Adipocyte (in vitro differentiated cells): ENCODE results near the gene CSMD2.

Experiments used
- DNase-seq: peaks from one replicate; pipeline ENCODE4 v3.0.0-alpha.2; 2015; ENCODE audit warnings: low read depth
- H3K27me3 ChIP-seq: replicated peaks from 2 replicates; pipeline ENCODE4 v1.7.0; 2013; ENCODE audit warnings: mild to moderate bottlenecking, low read length, moderate library complexity; ENCODE audit not compliant: control insufficient read depth, insufficient read depth
- H3K36me3 ChIP-seq: 2 replicates; pipeline ENCODE4 v1.7.0; 2013; ENCODE audit warnings: low read length, mild to moderate bottlenecking, moderate library complexity; ENCODE audit not compliant: control insufficient read depth, insufficient read depth, severe bottlenecking
- H3K4me1 ChIP-seq: 2 replicates; pipeline ENCODE4 v1.7.0; 2013; ENCODE audit warnings: mild to moderate bottlenecking, low read length, moderate library complexity; ENCODE audit not compliant: control insufficient read depth, insufficient read depth
- H3K4me3 ChIP-seq: 2 replicates; pipeline ENCODE4 v1.7.0; 2013; ENCODE audit warnings: mild to moderate bottlenecking, low read length, moderate library complexity
- H3K9ac ChIP-seq: 2 replicates; pipeline ENCODE4 v1.7.0; 2013; ENCODE audit warnings: mild to moderate bottlenecking, low read length, moderate library complexity
- H3K9me3 ChIP-seq: 2 replicates; pipeline ENCODE4 v1.7.0; 2013; ENCODE audit warnings: mild to moderate bottlenecking, low read length, moderate library complexity; ENCODE audit not compliant: control insufficient read depth

Gene CSMD2

DNA sequence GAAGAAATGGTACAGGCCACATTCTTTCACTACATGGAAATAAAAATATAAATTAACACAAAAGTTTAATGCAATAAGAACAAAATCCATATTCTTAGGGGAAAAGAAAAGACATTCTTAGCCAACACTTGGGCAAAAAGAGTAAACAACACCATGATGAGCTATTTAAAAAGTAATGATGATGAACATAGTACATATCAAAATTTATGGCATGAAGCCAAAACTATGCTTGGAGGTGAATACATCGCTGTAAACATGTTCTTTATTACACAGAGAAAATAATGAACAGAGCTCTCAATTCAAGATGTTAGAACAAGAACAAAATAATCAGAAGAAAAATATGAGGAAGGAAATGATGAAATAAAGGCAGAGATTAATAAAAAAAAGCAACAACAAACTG, 534.3 kb downstream of the CSMD2 start:
- no peak for DNase-seq
- Histone ChIP-seq H3K4me1 (peaks cover 12% of the 10 kb centered on the region), H3K27me3 (no peaks in the 10 kb centered on the region), H3K9me3 (no peaks in the 10 kb centered on the region), H3K4me3 (no peak overlapping the region), H3K9ac (no peak overlapping the region), H3K36me3 (no peaks in the 10 kb centered on the region)

DNA sequence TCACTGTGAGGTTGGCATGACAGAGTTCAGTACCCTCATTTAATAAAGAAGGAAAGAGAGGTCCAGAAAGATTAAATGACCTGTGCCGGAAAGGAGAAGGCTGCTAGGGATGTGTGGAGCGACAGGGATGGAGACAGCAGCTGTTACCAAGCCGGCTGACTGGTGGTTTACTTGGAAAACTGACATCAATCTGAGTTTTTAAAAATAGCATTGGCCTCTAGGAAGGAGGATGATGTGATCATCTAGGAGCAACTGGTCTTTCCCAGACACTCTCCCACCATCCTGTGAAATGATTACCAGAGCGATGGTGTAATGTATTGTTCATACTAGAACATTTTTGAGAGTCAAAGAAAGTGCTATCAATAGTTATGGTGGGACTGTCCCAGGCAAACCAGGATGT, 538.2 kb downstream of the CSMD2 start:
- no peak for DNase-seq
- Histone ChIP-seq H3K9me3 (no peaks in the 10 kb centered on the region), H3K36me3 (no peaks in the 10 kb centered on the region), H3K4me1 (peaks cover 28% of the 10 kb centered on the region), H3K27me3 (no peaks in the 10 kb centered on the region), H3K9ac (no peak overlapping the region), H3K4me3 (no peak overlapping the region)

DNA sequence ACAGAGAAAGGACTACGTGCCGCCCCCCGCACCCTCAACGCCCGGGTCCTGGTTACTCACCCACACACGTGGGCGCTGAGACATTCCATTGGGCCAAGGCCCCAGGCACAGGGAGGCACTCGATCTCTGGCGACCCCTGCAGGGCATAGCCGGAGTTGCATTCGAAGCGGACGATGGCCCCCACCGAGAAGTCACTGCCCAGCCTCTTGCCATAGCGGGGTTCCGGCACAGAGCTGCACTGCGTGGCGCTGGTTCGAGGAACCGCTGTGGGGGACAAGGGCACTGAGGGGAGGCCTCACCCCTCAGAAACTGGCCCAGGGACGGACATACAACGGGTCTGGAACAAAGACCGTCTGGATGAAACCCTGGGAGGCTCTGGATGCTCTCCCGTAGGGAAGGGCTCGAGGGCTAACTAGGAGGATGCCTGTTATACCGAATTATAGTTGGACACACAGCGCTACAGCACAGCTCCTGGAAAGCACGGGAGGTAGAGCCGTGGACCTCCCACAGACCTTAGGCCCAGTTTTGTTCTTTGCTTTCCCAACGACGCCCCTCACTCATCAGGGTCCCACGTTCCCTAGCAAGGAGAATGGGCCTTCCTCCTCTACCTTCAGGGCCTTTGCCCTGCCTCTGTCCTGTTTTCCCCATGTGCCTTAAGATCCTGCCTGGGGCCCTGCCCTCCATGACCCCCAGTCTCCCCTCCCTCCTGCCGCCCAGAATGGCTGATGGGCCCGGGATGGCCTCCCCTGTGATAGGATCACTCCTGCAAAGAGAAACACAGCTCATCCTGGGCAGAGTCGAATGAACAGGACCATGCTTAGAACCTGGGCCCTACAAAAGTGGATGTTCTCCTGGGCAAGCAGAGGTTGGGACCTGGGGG, 539.8 kb downstream of the CSMD2 start:
- no peak for DNase-seq
- Histone ChIP-seq H3K4me1 (peaks cover 16% of the 10 kb centered on the region), H3K27me3 (no peaks in the 10 kb centered on the region), H3K9me3 (no peaks in the 10 kb centered on the region), H3K4me3 (no peak overlapping the region), H3K36me3 (peaks cover 5% of the 10 kb centered on the region), H3K9ac (no peak overlapping the region)

DNA sequence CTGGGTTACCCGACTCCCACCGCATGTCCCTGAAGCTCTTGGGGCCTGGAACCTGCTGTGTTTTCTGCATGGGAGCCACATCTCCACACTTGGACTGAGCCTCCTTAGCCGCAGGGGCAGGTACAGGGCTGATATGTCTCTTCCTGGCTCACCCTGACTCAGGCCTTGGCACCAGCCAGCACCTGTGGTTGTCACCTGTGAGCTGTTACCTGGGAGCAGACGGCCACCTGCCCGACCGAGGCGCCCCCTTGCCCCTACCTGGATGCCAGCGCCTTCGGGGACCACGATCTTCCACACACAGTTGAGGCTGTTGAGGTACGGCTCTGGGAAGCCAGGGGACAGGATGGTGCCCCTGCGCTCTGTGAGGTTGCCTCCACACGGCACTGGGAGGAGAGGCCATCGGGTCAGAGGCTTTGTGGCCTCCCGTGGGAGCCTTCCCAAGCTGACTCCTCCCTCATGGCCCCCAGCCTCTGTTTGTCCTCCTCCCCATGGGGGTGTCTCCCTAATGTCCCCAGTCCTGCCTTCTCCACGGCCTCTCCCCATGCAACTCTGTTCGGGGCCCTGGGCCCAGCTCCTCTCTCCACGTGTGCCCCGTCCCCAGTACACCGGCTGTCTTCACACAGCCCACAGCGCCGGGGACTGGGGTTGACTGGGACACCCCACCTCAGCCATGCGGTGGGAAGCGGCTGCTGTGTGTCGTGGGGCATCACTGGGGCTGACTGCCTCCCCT, 540.6 kb downstream of the CSMD2 start:
- H3K9me3 ChIP-seq: no peaks in the 10 kb centered on the region
- no peaks in the 10 kb centered on the region for H3K27me3 ChIP-seq
- H3K4me3 ChIP-seq: no peak overlapping the region
- no peak for DNase-seq
- H3K4me1 ChIP-seq: peaks cover 16% of the 10 kb centered on the region
- H3K9ac ChIP-seq: peak overlapping the region; percentile 64
- H3K36me3 ChIP-seq: peaks cover 5% of the 10 kb centered on the region

DNA sequence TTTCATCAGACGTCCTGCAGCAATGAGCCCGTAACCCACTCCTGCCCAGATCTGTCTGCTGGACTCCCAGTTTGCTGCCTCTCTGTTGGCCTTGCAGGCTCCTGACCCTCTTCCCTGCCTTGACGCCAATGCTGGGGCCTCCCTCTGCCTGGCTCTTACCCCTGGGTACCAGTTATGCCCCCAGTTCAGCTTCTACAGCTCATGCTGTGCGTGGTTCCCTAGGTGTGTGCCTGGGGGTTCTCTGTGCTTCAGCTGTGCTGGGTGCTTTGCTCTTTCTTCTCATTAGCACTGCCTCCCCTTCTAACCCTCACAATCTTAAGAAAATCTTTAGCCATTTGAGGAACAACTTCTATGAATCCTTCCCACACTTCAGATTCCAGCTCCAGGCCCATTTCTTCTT, 541.2 kb downstream of the CSMD2 start:
- no peaks in the 10 kb centered on the region for H3K9me3 ChIP-seq
- no peak for DNase-seq
- peaks cover 5% of the 10 kb centered on the region for H3K36me3 ChIP-seq
- H3K9ac ChIP-seq: peak overlapping the region; percentile 64
- H3K4me3 ChIP-seq: no peak overlapping the region
- H3K27me3 ChIP-seq: no peaks in the 10 kb centered on the region
- H3K4me1 ChIP-seq: peaks cover 16% of the 10 kb centered on the region

DNA sequence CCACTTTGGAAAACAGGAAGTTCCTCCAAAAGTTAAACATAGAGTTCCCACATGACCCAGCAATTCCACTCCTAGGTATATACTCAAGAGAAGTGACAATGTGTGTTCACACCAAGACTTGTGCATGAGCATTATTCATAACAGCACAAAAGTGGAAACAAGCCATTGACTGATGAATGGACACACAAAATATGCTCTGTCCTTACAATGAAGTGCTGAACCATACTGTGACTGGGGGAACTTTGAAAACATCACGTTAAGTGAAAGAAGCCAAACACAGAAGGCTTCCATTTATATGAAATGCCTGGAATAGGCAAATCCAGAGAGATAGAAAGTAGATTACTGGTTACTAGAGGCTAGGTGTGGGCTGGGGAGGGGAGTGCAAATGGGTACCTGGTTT, 542.3 kb downstream of the CSMD2 start:
- H3K9me3 ChIP-seq: no peaks in the 10 kb centered on the region

DNA sequence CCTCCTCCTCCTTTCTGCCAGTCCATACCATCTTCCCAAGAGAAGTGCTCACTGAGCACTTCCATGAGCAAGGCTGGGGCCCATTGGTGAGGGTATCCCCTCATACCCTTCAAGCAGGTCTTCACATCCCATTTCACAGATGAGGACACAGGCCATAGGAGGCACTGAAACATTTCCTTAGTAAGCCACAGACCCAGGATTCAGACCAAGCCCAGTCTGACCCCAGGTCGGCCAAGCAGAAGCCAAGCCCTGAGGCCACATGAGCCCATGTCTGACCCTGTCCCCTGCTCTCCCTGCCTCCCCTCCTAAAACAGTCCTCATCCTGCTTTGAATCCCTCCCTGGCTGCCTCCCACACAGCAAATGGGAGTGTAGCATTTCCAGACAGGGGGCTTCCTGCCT, 546.4 kb downstream of the CSMD2 start:
- no peak overlapping the region for H3K9ac ChIP-seq
- no peak for DNase-seq
- H3K4me1 ChIP-seq: peaks cover 7% of the 10 kb centered on the region
- peaks cover 5% of the 10 kb centered on the region for H3K36me3 ChIP-seq
- no peak overlapping the region for H3K4me3 ChIP-seq
- no peaks in the 10 kb centered on the region for H3K9me3 ChIP-seq
- H3K27me3 ChIP-seq: no peaks in the 10 kb centered on the region

More for the DNA sequence above, 542.3 kb downstream of the CSMD2 start:
- H3K4me1 ChIP-seq: peaks cover 16% of the 10 kb centered on the region
- no peaks in the 10 kb centered on the region for H3K27me3 ChIP-seq
- H3K9ac ChIP-seq: no peak overlapping the region
- no peak overlapping the region for H3K4me3 ChIP-seq
- peaks cover 5% of the 10 kb centered on the region for H3K36me3 ChIP-seq
- DNase-seq: no peak

DNA sequence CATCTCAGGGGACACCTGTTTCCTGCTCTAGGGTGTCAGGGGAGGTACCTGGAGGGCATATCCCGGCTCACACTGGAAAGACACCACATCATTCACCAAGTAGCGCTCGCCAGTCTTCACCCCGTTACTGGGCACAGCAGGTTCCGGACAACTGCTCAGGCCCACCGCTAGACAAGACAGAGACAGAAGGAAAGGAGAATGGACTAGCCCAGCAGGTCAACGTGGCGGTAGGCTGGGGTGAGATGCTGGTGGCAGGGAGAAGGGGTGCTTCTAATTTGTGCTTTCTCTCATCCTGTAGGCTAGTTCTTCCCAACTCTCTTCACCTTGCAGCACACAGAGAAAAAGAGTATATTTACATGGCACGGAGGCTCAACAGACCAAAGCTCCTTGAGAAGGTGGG, 547.6 kb downstream of the CSMD2 start:
- H3K4me3 ChIP-seq: no peak overlapping the region
- no peak for DNase-seq
- no peaks in the 10 kb centered on the region for H3K27me3 ChIP-seq
- H3K36me3 ChIP-seq: peaks cover 5% of the 10 kb centered on the region
- H3K4me1 ChIP-seq: no peaks in the 10 kb centered on the region
- H3K9me3 ChIP-seq: no peaks in the 10 kb centered on the region
- H3K9ac ChIP-seq: no peak overlapping the region

DNA sequence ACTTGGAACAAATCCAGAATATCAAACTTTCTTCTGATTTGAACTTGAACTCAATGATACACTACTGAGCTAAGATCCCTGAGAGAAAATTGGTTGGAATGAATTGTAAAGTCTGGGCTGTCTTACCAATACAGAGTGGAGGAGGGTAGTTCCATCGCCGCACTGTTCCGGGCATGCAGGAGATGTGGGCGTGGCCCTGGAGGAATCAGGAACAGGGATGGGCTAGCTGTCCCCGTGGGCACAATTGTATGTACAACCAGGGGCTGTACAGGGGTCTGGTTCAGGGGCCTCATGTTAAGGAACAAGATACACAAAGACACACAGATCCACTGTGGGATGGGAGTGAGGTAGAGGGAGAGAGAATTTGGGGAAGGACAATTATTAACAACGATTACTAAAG, 548.2 kb downstream of the CSMD2 start:
- H3K27me3 ChIP-seq: no peaks in the 10 kb centered on the region
- no peaks in the 10 kb centered on the region for H3K4me1 ChIP-seq
- H3K4me3 ChIP-seq: no peak overlapping the region
- no peak for DNase-seq
- no peaks in the 10 kb centered on the region for H3K9me3 ChIP-seq
- H3K9ac ChIP-seq: no peak overlapping the region
- peaks cover 5% of the 10 kb centered on the region for H3K36me3 ChIP-seq

DNA sequence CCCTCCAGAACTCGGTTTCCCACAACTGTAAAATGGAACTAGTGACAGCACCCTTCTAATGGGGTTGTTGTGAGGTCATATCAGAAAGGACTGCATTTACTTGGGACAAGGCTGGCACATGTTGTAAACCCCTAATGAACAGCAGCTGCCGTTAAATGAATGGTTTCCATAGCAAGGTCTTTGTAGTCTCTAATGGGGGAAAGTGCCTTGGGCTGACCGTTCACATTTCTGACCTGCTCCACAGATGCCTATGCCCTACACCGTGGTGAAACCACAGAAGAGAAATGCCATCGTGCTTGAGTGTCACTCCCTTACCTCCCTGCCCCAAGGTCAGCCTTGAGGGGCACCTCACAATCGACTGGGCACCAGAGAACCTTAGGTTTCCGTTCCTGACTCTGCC, 549.5 kb downstream of the CSMD2 start:
- Histone ChIP-seq H3K36me3 (peaks cover 3% of the 10 kb centered on the region), H3K4me3 (no peak overlapping the region), H3K9me3 (no peaks in the 10 kb centered on the region), H3K4me1 (no peaks in the 10 kb centered on the region), H3K9ac (no peak overlapping the region), H3K27me3 (no peaks in the 10 kb centered on the region)
- no peak for DNase-seq

DNA sequence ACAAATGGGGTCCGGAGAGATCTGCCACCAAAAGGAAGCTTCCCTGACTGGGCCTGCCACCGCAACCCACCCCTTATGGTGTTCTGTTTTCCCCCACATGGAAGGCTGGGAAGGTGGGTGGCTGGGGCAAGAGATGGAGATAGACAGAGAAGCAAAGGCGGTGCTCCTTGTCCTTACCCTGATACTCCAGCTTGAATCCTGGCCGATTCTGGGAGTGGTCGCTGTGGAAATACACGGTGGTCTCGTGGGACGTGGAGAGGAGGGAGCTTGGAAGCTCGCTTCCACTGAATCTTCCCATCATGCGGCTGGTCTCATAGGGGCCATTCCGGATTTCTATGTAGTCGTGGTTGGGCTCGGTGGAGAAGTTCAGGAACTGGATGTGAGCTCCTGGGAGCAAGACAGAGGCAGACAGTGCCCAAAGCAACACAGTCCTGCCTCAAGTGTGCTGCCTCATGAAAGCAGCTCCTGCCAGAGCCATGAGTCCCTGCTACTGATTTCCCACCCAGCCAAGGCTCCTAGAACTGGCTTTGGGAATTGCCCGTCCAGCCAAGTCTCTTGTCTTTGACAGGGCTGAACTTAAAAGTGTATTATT, 554.1 kb downstream of the CSMD2 start:
- no peak for DNase-seq
- Histone ChIP-seq H3K4me3 (no peak overlapping the region), H3K9me3 (no peaks in the 10 kb centered on the region), H3K9ac (no peak overlapping the region), H3K27me3 (no peaks in the 10 kb centered on the region), H3K4me1 (no peaks in the 10 kb centered on the region), H3K36me3 (peaks cover 4% of the 10 kb centered on the region)
